Loucy (cell line): ENCODE measurements around the gene EHBP1L1.

ENCODE experiments used
- CTCF ChIP-seq: fragments of 200-600 bp; sonication (generic); conservative IDR thresholded peaks from 2 replicates; pipeline ENCODE4 v1.5.1; 2014; ENCODE audit warnings: mild to moderate bottlenecking, antibody characterized with exemption, low read length
- EZH2phosphoT487 ChIP-seq: fragments of 200-600 bp; IDR thresholded peaks from 2 replicates; pipeline ENCODE4 v1.6.1; 2018; ENCODE audit warnings: antibody characterized with exemption, mild to moderate bottlenecking, moderate library complexity, borderline replicate concordance

GRCh38 chr11:65549096-65549495 lies 26.8 kb upstream of the EHBP1L1 start:
- TF ChIP-seq CTCF (no peak), EZH2phosphoT487 (no peak)
